ENCODE results near the gene STK16.
"Not testable (repeated sequence)": the region's sequence is repeated elsewhere in the genome, so short reads cannot be mapped to it uniquely, and the experiment has no call there.

The STK16 gene

DNA sequence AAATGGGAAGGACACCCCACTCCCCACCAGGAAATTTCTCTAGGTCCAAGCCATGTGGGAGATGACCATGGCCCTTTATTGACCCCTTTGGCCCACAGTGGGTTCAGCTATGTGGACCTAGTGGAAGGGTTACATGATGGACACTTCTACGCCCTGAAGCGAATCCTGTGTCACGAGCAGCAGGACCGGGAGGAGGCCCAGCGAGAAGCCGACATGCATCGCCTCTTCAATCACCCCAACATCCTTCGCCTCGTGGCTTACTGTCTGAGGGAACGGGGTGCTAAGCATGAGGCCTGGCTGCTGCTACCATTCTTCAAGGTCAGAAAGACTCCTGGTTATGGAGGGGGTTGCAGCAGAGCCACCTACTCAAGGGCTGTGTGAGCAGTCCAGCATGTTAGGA is 1.3 kb downstream of the STK16 start:
- DNase-seq: no peak

DNA sequence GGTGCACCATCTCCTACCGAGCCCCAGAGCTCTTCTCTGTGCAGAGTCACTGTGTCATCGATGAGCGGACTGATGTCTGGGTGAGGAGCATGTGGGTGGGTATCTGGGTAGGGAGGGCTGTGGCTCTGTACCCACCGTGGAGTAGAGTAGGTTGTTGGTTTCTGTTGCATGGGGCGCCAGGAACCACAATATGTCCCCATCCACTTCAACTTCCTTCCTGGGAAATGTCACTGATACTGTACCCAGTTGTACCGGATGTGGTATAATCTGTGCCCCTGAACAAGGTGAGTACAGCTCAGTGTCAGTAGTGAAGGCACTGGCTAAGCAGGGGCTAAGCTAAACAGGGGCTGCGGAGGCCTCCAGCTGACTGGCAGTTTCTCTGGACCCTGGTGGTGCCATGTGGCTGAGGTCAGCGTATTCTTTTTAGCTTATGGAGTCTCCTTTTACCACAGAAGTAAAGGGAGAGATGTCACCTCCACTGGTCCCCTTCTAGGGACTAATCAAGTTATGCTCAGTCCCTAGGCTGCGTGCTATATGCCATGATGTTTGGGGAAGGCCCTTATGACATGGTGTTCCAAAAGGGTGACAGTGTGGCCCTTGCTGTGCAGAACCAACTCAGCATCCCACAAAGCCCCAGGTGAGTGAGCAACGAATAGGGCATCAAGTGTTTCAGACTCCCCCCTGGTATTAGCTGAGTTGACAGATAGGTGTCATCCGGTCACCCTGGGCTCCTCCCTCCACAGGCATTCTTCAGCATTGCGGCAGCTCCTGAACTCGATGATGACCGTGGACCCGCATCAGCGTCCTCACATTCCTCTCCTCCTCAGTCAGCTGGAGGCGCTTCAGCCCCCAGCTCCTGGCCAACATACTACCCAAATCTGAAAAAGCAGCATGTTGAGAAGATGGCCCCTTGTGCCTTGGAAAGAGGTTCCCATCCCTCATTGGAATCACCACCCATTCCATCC is 2.7 kb downstream of the STK16 start:
- DNase-seq: no peak

DNA sequence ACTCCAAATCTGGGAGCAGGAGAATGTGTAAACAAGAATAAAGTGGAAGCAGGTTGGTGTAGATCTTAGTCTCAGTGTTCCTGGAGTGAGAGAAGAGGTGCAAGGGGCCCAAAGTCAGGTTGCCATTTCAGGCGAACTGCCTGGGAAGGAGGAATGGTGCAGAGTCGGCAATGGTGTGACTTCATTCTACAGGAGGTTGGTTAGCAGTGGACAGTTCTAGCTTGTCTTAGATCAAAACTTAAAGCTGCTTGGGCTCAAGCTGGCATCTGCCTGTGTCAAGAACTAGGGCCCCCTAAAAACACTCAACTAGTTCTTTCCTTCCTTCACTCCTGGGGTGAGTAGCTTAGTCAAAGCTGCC is 3.5 kb downstream of the STK16 start:
- no peak for DNase-seq

DNA sequence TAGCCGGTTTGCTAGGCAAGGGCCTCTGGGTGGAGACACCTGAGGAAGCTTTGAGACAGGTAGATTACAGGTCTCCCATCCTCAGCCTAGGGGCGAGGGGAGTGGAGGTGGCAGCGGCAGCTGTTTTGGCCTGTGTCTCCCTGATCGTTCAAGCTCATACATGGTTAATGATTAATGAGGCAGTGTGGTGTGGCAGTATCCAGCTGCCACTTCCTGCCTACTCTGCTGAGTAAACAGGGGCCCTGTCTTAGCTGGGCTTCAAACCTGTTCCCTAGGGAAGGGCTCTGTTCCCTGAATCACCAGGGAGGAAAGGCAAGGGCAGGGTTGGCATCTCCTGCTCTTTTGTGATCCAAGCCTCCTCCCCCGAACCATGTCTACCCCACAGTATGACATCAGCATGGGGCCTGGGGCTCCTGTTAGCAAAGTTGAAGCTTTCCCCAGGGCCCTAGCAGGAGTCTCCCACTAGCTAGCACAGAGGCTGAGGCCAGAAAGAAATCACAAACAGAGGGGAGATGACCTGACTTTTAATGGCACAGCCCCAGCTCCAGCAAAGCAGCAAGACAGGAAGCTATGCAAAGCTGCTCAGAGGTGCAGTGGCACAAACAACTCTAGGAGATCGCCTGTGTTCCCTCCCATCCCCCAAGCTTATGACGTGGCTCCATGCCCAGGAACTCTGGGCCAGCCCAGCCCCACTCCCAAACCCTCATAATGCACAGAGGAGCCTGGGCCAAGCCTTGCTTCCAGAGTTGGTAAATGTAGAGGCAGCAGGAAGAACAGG is 4.1 kb downstream of the STK16 start:
- DNase-seq: peak in 1 of 2 experiments; percentile 35

DNA sequence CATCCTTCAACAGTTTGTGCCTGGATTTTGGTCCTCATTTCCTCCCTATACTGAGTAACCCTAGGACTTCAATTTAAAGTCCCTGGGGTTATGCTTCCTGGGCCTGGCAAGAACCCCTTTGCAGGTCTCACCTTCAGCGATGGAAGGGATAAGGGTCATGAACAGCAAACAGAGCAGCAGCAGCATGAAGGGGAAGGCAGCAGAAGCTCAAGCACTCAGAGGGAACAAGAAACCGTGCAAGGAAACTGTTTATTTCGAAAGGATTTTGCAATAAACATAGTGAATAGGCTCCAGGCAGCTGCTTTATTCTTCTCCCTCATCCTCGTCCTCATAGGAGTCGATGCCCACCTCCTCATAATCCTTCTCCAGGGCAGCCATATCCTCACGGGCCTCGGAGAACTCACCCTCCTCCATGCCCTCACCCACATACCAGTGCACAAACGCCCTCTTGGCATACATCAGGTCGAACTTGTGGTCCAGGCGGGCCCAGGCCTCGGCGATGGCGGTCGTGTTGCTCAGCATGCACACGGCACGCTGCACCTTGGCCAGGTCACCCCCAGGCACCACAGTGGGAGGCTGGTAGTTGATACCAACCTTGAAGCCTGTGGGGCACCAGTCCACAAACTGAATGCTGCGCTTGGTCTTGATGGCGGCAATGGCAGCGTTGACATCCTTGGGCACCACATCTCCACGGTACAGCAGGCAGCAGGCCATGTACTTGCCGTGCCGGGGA is 4.9 kb downstream of the STK16 start:
- DNase-seq: no peak

DNA sequence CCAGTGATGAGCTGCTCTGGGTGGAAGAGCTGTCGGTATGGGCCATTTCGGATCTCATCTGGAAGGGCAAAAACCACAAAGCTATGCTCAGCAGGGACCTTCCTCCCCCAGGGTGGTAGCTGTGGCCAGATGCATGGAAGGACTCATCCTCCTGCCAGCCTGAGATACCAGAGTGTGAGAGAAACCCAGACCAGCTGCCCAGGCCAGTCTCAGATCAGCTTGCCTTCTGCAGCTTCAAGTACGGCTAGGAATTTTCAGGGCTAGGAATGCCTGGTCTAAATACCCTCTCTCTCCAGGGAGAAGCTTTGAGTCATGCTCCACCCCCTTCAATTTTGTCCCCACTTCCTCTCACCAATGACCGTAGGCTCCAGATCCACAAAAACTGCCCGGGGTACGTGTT is 6.4 kb downstream of the STK16 start:
- DNase-seq: no peak

DNA sequence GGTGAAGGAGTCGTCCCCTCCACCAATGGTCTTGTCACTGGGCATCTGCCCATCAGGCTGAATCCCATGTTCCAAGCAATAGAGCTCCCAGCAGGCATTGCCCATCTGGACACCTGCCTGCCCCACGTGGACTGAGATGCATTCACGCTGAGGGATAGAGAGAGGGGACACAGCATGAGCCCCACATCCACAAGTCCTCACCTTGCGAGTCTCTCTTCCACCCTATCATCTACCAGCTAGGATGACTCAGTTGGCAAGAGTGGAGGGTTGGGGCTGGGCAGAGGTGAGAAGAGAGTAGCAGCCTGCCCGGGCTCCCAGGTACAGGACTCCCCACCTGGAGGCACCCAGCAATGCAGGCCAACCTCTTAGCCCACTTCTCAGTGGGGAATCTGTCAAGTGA is 6.8 kb downstream of the STK16 start:
- DNase-seq: no peak

DNA sequence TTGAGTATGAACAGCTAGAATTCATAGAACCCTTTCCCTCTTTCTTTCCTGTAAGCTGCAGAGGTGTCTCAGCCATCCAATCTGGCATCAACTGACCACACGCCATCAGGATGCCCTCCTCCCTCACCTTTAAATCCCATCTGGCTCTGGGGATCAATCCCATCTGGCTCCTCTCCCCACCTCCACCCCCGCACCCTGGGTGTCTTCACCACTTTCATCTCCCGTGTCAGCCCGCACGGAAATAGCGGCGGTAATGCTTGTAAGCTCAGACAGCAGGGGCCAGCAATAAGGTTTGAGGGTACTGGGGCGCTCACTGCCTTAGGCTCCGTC is 7.3 kb downstream of the STK16 start:
- peak in 1 of 2 experiments; percentile 61 for DNase-seq

DNA sequence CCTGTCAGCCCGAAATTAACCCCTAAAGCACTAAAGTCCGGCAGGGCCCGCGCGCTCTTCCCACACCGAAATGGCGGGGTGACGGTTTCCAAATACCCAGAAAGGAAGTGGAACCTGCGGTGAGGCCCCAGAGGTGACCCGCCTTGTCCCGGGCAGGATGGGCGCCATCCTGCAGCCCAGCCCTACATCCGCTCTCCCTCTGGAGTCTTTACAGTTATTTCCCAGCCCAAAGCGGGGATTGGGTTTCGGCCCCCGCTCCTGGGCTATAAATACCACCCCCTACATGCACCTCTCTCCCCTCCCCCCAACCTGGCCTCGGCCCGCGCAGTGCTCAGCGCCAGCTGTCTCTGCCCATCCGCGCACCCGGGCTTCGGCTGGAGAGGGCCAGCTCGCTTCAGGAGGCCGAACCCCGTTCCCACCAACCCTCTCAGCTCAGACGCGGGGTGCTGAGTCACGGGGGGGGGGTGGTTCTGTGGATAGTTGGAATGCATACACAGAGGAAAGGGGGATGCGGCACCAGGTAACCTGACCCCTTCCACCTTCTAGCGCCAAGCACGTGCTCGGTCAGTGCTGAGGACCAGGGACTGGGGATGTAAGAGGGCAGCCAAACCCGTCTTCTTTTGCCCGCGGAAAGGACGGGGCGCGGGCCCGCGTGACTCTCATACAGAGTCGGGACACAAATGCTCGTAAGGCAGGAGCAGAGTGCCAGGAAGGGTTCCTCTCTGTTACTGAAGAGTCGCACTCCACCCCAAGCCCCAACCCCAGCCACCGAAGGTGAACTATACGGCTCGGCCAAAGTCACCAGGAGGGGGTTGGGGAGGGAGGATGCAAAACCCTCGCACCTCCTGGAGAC is 7.8 kb downstream of the STK16 start, which contains the start of gene TUBA4B:
Gene TUBA4B, plus strand, starts transcription at position 344 of the 853 bp plus-strand sequence. Its CDS starts 165 bp downstream, at position 509.
- DNase-seq: peak; percentile 54 to 78

DNA sequence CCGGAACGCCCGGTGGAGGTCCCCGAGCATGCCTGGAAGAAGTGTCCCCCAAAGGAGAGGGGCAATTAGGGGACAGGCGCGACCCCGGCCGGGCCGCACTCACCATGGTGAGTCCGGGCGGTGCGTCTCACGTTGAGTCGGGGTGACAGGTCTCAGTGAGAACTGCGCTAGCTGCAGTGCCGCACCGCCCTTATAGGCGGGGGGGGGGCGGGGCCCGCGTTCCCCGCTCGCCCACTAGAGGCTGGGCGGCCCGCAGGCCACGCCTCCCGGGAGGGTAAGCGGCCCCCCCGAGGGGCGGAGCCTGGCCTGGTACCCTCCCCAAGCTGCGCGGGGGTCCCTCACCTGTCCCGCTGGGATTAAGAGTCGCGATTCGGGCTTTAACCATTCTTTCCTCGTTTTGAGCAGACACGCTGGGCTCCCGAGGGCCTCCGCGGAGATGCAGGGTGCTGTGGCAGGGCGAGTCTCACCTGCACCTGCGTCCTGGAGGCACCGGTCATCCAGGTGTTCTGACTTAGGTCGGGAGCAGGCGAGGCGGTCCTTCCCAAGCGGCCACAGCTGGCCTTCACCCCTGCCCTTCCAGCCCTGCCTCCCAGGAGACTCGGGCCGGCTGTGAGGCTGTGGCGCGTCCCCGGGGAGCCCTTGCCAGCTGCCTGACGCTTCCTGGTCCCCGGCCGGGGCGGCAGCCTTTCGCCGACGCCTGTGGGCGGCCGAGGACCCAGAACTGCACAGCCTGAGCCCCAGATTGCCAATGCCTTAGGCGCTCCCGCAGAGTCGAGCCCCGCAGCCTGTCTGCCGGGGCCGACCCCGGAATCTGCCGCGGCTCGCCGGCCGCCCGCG is 8.7 kb downstream of the STK16 start, which contains the start of gene TUBA4A:
Gene TUBA4A, minus strand, starts transcription at position 166 of the 837 bp plus-strand sequence. Its CDS starts 60 bp downstream, at position 106.
- DNase-seq: peak; percentile 72 to 89

DNA sequence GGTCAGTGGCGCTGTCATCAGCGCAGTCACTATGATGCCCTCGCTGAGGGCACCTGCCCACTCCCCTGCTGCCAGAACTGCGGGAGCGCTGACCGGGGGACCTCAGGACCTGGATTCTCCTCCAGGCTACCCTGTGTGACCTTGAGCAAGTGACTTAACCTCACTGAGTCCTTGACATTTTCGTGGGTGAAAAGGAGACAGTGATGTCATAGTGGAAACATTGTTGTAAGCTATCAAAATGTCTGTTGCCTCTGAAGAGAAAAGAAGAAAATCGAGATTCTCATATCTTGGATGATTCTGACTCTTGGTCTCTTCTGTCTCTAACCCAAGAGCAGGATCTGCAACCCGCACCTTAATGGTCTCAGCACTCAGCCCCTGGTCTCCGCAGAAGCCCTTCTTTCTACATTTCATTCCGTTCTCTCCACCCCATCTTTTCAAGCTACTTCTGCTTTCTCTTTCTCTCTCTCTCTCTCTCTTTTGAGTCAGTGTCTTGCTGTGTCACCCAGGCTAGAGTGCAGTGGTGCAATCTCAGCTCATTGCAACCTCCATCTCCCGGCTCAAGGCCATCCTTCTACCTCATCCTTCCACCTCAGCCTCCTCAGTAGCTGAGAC is 9.4 kb downstream of the STK16 start:
- no peak for DNase-seq

DNA sequence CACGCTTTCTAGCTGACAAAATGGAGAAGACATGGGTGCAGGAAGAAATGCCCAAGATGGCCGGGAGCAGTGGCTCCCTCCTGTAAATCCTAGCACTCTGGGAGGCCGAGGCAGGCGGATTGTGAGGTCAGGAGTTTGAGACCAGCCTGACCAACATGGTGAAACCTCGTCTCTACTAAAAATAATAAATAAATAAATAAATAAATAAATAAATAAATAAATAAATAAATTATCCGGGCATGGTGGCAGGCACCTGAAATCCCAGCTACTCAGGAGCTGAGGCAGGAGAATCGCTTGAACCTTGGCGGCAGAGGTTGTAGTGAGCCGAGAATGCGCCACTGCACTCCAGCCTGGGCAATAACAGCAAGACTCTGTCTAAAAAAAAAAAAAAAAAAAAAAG is 13.7 kb downstream of the STK16 start:
- not testable (repeated sequence) for DNase-seq

DNA sequence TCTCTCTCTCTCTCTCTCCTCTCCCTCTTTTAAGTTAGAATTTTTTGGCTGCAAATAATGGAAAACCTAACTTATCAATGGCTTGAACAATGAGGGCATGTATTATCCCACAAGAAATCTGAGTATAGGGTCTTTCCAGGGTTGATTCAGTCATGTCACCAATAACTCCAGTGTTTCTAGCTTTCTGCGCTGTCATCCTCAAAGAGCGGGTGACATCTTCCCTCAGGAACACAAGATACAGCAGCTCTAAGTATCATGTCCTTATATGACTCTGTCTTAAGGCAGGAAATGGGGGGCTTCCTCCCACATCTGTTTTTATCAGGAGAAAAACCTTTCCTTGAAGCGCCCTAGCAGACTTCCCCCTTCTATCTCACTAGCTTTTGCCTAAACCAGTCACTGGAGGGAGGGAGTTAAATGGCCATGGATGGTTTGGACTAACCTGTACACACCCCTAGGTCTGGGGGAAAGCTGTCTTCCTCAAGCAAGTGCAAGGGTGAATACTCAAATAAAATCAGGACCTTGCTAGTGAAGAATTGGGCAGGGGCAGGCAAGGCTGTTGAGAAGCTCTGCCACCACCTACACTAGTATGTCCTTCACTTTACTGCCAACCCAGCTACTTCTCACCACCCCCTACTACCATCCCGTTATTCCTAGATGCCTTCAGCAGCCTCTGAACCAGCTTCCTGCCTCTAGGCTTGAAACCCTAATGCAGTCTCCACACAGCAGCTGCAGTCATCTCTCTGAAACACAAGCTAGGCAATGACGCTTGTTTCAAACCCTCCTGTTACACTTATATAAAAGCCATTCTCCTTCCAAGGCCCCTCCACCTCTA is 16.0 kb downstream of the STK16 start:
- no peak for DNase-seq

DNA sequence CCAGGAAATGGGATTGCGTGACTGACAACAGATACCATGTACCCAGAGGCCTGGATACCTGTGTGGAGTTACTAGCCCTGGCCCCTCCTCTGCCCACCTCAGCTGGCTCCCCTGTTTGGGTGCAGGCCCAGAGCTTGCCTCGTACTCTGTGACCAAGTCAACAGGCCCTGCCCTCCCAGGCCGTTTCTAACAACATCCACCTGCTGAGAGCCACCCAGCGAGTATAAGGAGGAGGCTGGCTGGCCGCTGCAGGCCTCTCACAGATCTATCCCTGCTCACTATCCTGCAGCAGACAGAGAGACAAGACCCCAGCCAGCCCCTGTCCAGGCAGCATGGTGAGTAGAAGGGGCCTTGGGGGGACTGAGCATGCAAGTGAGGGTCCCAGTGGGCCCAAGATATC is 21.0 kb downstream of the STK16 start:
- no peak for DNase-seq

DNA sequence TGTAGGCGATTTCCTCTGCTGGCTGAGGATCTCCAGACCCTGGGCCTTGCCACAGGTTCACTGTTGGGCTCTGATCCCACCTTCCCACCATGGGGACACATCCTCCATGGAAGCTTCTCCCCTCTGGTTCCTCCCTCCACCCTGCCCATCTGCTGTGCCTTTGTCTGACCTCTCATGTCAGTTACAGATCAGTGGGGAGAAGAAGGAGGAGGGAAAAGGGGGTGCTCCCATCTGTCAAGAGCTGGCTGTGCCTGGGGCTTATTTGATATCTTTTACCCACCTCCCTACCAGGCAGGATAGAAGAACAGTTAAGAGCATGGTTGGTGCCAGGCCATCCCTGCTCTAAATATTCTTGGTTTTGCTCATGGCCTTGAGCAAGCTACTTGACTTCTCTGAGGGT is 21.6 kb downstream of the STK16 start:
- peak in 1 of 2 experiments; percentile 76 for DNase-seq

DNA sequence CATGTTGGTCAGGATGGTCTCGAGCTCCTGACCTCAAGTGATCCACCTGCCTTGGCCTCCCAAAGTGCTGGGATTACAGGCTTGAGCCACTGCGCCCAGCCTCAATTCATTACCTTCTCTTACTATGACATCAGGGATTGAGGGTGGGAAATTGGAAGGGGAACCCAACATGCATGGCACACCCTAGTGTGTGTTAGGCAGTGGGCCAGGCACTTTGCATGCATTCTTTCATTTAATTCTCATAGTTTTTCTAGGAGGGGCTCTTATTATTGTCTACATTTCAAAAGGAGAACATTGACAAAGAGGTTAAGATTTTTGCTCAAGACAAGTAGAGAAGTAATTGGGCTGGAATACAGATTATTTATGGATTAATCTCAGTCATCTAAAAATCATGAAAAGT is 23.0 kb downstream of the STK16 start:
- DNase-seq: no peak

DNA sequence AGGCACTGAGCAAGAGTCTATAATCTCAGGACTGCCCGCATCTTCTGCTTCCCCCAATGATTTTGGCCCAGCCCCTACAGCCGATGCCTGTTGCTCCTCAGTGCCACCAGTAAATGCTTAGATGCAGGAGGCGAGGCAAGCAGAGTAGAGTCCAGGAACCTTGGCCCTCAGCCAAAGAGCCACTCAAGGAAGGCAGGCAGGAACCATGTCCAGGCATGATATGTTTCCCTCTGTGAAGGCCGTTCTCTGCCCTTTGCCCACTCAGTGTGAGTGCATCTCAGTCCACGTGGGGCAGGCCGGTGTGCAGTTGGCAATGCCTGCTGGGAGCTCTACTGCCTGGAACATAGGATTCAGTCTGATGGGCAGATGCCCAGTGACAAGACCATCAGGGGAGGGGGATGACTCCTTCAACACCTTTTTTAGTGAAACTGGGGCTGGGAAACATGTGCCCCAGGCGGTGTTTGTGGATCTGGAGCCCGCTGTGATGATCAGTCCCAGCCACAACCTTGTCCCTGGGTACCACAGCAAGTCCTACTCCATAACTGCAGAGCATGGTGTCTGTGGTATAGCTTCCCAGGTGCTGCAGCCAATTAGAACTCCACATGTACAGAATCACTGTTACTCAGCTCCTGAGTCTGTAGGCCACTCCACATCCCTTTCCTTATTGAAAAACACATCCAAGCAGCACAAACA is 24.2 kb downstream of the STK16 start:
- DNase-seq: peak in 1 of 2 experiments; percentile 20

DNA sequence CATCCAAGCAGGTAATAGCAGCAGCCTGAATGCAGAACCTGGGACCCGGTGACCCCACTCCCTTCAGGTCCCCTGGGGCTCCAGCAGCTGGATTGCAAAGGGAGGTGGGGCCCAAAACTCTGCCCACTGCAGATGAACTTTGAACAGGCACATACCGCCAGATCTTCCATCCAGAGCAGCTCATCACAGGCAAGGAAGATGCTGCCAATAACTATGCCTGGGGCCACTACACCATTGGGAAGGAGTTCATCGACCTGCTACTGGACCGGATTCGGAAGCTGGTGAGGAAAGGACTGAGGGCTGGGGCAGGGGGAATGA is 24.7 kb downstream of the STK16 start:
- no peak for DNase-seq

DNA sequence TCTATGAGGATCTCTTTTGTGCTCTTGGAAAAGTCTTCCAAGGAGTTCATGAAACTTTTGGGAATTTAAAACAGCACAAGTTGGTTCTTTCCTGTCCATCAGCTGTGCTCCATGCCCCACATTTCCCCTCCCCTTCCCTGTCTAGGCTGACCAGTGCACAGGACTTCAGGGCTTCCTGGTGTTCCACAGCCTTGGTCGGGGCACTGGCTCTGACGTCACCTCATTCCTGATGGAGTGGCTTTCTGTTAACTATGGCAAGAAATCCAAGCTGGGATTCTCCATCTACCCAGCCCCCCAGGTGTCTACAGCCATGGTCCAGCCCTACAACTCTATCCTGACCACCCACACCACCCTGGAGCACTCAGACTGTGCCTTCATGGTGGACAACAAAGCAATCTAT is 25.7 kb downstream of the STK16 start:
- no peak for DNase-seq

Measured in NCI-H524 (cell line).